Fibroblast of the aortic adventitia (primary cell): ENCODE data around the gene NUP93. TPM values are rescaled to one million over a fixed set of nuclear protein-coding genes. Genes with fewer than 3 reads are reported as not detected.
"Not testable (repeated sequence)": the region's sequence is repeated elsewhere in the genome, so short reads cannot be mapped to it uniquely, and the experiment has no call there.

Experiments
- DNase-seq: peaks from one replicate; pipeline ENCODE4 v3.0.0-alpha.2; 2010; ENCODE audit warnings: low read depth
- H3K4me3 ChIP-seq: 2 replicates; pipeline ENCODE4 v1.5.1; 2011; ENCODE audit warnings: low read depth, mild to moderate bottlenecking, control low read depth, low read length, moderate library complexity
- total RNA-seq: library from RNA; depleted of rRNA; stranded (reverse); fragments of >200 nt; gene quantifications from 2 replicates; pipeline ENCODE4 v1.2.3, GENCODE V29; 2012; ENCODE audit warnings: low replicate concordance
- TF ChIP-seq, protein P1 (sequence below): IDR thresholded peaks from 2 replicates; pipeline ENCODE4 v1.5.1; 2011; ENCODE audit warnings: mild to moderate bottlenecking, low read length, control low read depth, inconsistent platforms; ENCODE audit not compliant: insufficient read depth

NUP93 gene
- total RNA-seq, 1 donor: 45.5 TPM

DNA sequence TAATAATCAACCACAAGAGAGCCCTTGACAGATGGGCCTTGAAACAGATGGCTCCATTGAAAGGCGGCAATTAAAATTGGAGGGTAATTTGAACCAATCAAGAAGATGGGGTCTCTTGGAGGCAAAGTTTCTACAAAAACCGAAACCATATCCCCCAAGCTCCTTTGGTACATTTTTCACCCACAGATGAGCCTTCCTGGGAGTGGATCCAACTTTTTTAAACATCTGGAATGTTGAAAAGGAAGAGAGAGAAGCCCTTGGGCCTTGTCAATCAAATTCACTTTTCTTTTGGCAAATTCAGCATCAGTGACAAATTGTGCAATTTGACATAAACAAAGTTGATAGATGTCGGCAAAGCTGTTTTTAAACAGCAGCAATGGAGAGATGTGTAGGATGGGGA, 13.2 kb upstream of the NUP93 start:
- no peak for DNase-seq

DNA sequence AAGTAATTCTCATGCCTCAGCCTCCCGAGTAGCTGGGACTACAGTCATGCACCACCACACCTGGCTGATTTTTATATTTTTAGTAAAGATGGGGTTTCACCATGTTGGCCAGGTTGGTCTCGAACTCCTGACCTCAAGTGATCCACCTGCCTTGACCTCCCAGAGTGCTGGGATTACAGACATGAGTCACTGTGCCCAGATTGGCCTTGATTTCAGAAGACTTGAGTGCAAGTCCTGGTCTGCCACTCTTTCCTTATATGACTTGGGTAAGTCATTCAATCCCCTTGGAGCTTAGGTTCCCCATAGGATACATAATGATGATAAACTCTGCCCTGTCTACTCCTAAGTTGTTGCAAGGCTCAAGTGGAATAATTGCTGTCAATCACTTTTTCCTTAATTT, 12.4 kb upstream of the NUP93 start:
- H3K4me3 ChIP-seq, DNase-seq: not testable (repeated sequence)

More for the DNA sequence above, 13.2 kb upstream of the NUP93 start:
- no peak overlapping the region for H3K4me3 ChIP-seq
- TF ChIP-seq, protein P1, sequence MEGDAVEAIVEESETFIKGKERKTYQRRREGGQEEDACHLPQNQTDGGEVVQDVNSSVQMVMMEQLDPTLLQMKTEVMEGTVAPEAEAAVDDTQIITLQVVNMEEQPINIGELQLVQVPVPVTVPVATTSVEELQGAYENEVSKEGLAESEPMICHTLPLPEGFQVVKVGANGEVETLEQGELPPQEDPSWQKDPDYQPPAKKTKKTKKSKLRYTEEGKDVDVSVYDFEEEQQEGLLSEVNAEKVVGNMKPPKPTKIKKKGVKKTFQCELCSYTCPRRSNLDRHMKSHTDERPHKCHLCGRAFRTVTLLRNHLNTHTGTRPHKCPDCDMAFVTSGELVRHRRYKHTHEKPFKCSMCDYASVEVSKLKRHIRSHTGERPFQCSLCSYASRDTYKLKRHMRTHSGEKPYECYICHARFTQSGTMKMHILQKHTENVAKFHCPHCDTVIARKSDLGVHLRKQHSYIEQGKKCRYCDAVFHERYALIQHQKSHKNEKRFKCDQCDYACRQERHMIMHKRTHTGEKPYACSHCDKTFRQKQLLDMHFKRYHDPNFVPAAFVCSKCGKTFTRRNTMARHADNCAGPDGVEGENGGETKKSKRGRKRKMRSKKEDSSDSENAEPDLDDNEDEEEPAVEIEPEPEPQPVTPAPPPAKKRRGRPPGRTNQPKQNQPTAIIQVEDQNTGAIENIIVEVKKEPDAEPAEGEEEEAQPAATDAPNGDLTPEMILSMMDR: no peak

DNA sequence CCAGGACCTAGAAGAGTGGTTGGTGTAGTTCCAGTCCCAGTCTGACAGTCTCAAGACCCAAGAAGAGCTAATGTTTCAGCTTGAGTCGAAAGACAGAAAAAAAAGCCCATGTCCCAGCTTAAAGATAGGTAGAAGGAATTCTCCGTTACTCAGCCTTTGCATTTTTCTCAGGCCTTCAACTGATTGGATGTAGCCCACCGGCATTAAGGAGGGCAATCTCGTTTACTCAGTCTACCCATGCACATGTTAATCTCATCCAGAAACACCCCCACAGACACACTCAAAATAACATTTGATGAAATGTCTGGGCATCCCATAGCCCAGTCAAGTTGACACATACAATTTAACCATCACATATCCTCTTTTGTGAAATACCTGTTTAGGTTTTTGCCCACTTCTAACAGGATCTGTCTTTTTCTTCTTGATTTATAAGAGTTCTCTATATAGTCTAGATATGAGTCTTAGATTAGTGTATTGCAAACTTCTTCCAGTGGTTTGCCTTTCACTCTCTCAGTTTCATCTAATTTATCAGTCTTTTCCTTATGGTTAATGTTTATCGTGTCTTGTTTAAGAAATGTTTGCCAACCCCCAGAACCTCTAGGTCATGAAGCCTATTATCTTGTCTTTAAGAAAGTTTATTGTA, 7.6 kb upstream of the NUP93 start:
- TF ChIP-seq, protein P1: no peak
- no peak overlapping the region for H3K4me3 ChIP-seq
- DNase-seq: no peak

DNA sequence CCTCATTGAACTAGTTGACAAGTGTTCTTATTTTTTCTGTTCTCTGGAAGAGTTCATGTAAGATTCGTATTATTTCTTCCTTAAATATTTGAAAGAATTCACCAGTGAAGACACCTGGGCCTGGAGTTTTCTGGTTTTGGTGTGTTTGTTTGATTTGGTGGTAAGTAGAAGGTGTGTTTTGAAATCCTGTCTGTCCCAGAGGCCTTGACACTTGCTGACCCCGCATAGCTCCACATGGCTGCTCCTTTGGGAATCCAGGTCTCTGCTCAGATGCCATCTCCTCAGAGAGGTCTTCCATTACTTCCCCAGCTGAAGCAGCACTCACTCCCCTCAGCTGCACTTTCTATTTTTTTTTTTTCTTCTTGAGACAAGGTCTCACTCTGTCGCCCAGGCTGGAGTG, 5.7 kb upstream of the NUP93 start:
- no peak overlapping the region for H3K4me3 ChIP-seq
- DNase-seq: no peak
- TF ChIP-seq, protein P1: no peak

- DNase-seq: no peak
- no peak overlapping the region for H3K4me3 ChIP-seq
- TF ChIP-seq, protein P1: no peak
Measured at GRCh38 chr16:56726283-56726682, 3.6 kb upstream of the NUP93 start.

DNA sequence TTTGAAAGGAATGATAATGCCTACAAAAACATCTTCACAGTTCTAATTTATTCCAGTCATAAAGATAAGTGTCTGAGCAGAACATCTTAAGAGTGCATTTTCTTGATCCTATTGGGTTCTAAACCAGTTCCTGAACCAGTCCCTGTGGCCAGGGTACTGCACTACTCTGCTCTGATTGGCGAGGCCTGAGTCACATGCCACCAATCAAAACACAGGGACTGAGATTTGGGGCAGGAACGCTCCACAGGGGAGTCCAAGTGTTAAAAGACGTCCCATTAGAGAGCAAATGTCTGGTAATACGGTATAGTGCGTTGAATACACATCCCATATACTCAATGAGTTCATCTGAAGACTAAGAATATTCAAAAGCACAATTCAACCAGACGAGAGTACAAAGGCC, 3.0 kb upstream of the NUP93 start:
- TF ChIP-seq, protein P1: no peak
- no peak overlapping the region for H3K4me3 ChIP-seq
- DNase-seq: no peak

- TF ChIP-seq, protein P1: no peak
- DNase-seq: no peak
Measured at GRCh38 chr16:56728027-56728426, 1.9 kb upstream of the NUP93 start.

More at GRCh38 chr16:56728027-56728426, 1.9 kb upstream of the NUP93 start:
- no peak overlapping the region for H3K4me3 ChIP-seq
